ES-I3 (cell line): ENCODE measurements around the gene RBMS2.

Experiments
- H3K36me3 ChIP-seq: 2 replicates; pipeline ENCODE4 v1.6.1; 2013; ENCODE audit warnings: mild to moderate bottlenecking, low read length, control low read depth, moderate library complexity; ENCODE audit not compliant: insufficient read depth
- H3K4me1 ChIP-seq: 2 replicates; pipeline ENCODE4 v1.6.1; 2013; ENCODE audit warnings: mild to moderate bottlenecking, control low read depth, low read length; ENCODE audit not compliant: insufficient read depth
- H3K9ac ChIP-seq: 2 replicates; pipeline ENCODE4 v1.6.1; 2013; ENCODE audit warnings: low read depth, mild to moderate bottlenecking, low read length, moderate library complexity
- H3K9me3 ChIP-seq: 2 replicates; pipeline ENCODE4 v1.6.1; 2013; ENCODE audit warnings: mild to moderate bottlenecking, low read length, moderate library complexity; ENCODE audit not compliant: control insufficient read depth, insufficient read depth

Gene RBMS2

GRCh38 chr12:56635806-56636674 is 114.4 kb downstream of the RBMS2 start:
- H3K36me3 ChIP-seq = 0 out of 2 replicates have a peak, but pooled peaks cover 4% of the 10 kb centered on the region
- H3K9ac ChIP-seq = peak overlapping the region; percentile 76
- peaks cover 21% of the 10 kb centered on the region for H3K4me1 ChIP-seq
- no peaks in the 10 kb centered on the region for H3K9me3 ChIP-seq

GRCh38 chr12:56636675-56637540 is 115.3 kb downstream of the RBMS2 start:
- no peaks in the 10 kb centered on the region for H3K9me3 ChIP-seq
- peak overlapping the region; percentile 76 for H3K9ac ChIP-seq
- H3K4me1 ChIP-seq = peaks cover 15% of the 10 kb centered on the region
- 0 out of 2 replicates have a peak, but pooled peaks cover 4% of the 10 kb centered on the region for H3K36me3 ChIP-seq

GRCh38 chr12:56637621-56638020 is 116.0 kb downstream of the RBMS2 start:
- no peak overlapping the region for H3K9ac ChIP-seq
- peaks cover 10% of the 10 kb centered on the region for H3K36me3 ChIP-seq
- no peaks in the 10 kb centered on the region for H3K9me3 ChIP-seq
- peaks cover 11% of the 10 kb centered on the region for H3K4me1 ChIP-seq

- Histone ChIP-seq H3K9me3 (no peaks in the 10 kb centered on the region), H3K4me1 (no peaks in the 10 kb centered on the region), H3K9ac (no peak overlapping the region), H3K36me3 (peaks cover 30% of the 10 kb centered on the region)
Observed at GRCh38 chr12:56641219-56641618, 119.6 kb downstream of the RBMS2 start.

GRCh38 chr12:56644654-56645053 is 123.0 kb downstream of the RBMS2 start:
- H3K9ac ChIP-seq = peak overlapping the region; percentile 92
- peaks cover 26% of the 10 kb centered on the region for H3K36me3 ChIP-seq
- H3K4me1 ChIP-seq = no peaks in the 10 kb centered on the region
- H3K9me3 ChIP-seq = no peaks in the 10 kb centered on the region

GRCh38 chr12:56645201-56645716 is 123.6 kb downstream of the RBMS2 start:
- H3K9ac ChIP-seq = peak overlapping the region; percentile 92
- no peaks in the 10 kb centered on the region for H3K4me1 ChIP-seq
- no peaks in the 10 kb centered on the region for H3K9me3 ChIP-seq
- H3K36me3 ChIP-seq = peaks cover 26% of the 10 kb centered on the region
